AG08395 (cell line): Measurements from ENCODE around the gene ONECUT2.

Experiments used
- DNase-seq: peaks from one replicate; pipeline ENCODE4 v3.0.0; 2012; ENCODE audit warnings: mixed read lengths, low spot score

ONECUT2 gene

GRCh38 chr18:57529151-57529550, 94.0 kb downstream of the ONECUT2 start:
- DNase-seq = no peak

GRCh38 chr18:57533006-57533867, 98.1 kb downstream of the ONECUT2 start:
- peak; percentile 7 for DNase-seq

- DNase-seq = no peak
These were observed 98.8 kb downstream of the ONECUT2 start for GRCh38 chr18:57533868-57534510.

- DNase-seq = no peak
These were observed 99.3 kb downstream of the ONECUT2 start for GRCh38 chr18:57534511-57534909.

- no peak for DNase-seq
These were observed 103.4 kb downstream of the ONECUT2 start for GRCh38 chr18:57538614-57539013.

GRCh38 chr18:57539702-57540101, 104.5 kb downstream of the ONECUT2 start:
- DNase-seq = no peak
